Measurements from ENCODE around the gene AMACR.
"Not testable (repeated sequence)": the region's sequence is repeated elsewhere in the genome, so short reads cannot be mapped to it uniquely, and the experiment has no call there.

DNA sequence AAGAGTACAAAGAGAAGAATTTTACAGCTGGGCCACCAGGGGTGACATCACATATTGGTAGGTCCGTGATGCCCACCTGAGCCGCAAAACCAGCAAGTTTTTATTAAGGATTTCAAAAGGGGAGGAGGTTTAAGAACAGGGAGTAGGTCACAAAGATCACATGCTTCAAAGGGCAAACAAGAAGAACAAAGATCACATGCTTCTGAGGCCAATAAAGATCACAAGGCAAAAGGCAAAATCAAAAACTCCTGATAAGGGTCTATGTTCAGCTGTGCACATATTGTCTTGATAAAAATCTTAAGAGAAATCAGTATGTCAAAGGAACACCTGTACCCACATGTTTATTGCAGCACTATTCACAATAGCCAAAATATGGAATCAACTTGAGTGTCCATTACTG is 2.3 kb upstream of the AMACR start:
- not testable (repeated sequence) for TF ChIP-seq FOXK2 (IDR thresholded peaks at IDR 0.05); L3MBTL2 (conservative IDR thresholded peaks at IDR 0.05); TARDBP (IDR thresholded peaks at IDR 0.05); BHLHE40 (IDR thresholded peaks at IDR 0.05; ENCODE audit: borderline replicate concordance); FOXM1 (IDR thresholded peaks at IDR 0.05; ENCODE audit: borderline replicate concordance); SUZ12 (IDR thresholded peaks at IDR 0.05); HDGF (IDR thresholded peaks at IDR 0.05; ENCODE audit: borderline replicate concordance); ELF4 (IDR thresholded peaks at IDR 0.05); ARNT (IDR thresholded peaks at IDR 0.05); SP1 (IDR thresholded peaks at IDR 0.05); LEF1 (IDR thresholded peaks at IDR 0.05; ENCODE audit: borderline replicate concordance); NFRKB (IDR thresholded peaks at IDR 0.05); ZNF384 (IDR thresholded peaks at IDR 0.05); PKNOX1 (IDR thresholded peaks at IDR 0.05)
